ENCODE measurements around the gene WDSUB1.

- TF ChIP-seq CTCF (IDR thresholded peaks at IDR 0.05) (no peak), POLR2A (IDR thresholded peaks at IDR 0.05) (no peak)
Measured at GRCh38 chr2:159217676-159218075, 68.8 kb downstream of the WDSUB1 start.

Measured in esophagus squamous epithelium (tissue), 4 donors.